Measurements from ENCODE around the gene ATPAF1. TPM values are rescaled to one million over a fixed set of nuclear protein-coding genes. Genes with fewer than 3 reads are reported as not detected.
A peak's percentile ranks its signal among the peaks of the same experiment; 100 is the strongest.
"Not testable (repeated sequence)": the region's sequence is repeated elsewhere in the genome, so short reads cannot be mapped to it uniquely, and the experiment has no call there.

The ATPAF1 gene
- total RNA-seq, 1 experiment from 2014 or later, result 50.3 TPM

DNA sequence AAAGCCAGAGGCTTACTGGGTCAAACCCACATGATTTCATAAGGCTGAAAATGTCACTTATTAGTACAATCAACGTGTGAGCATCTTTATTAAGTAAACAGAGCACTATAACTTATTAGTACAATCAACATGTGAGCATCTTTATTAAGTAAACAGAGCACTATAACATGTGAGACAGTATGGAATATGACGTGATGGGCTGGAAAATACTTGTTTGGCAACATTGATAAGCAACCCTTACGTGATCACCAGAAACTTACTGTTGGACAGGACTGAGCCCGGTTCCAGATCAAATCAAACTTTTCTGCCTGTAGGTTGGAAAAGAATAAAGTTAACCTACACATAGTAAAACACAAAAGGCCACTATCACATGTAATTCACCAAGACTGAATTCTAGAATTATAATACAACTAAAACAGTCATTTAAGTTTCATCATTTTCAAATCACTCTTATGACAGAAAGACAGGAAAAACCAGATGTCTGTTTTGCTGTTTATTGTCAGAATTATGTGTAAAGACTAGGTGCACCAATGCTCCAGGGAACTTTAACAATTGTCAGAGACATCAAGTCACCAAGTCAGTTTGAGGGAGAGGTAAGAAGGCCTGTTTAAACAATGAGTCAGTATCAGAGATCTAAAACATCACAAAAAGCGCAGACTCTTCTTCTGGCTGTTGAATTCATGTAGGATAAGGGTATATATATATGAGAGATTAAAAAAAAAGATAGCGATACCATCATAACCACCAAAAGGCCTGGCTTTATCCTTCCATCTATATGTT is 15.7 kb downstream of the ATPAF1 start:
- Histone ChIP-seq H3K4me2 (no peak overlapping the region), H3K27ac (peak overlapping the region; percentile 26; the same call in 1 of the 2 replicates), H3K79me2 (ENCODE audit: low read depth) (no peaks in the 10 kb centered on the region), H3F3A (ENCODE audit: insufficient read depth, low read depth) (peaks cover 11% of the 10 kb centered on the region; the same call in 1 of the 2 replicates), H2AFZ (no peak overlapping the region), H3K36me3 (ENCODE audit: low read depth) (peaks cover 14% of the 10 kb centered on the region; the same call in 1 of the 2 replicates), H3K27me3 (ENCODE audit: insufficient read depth, low read depth) (no peaks in the 10 kb centered on the region), H3K9me3 (ENCODE audit: insufficient read depth, low read depth) (no peaks in the 10 kb centered on the region), H3K4me1 (replicated peaks; ENCODE audit: insufficient read depth) (0 out of 2 replicates have a peak, but pooled peaks cover 4% of the 10 kb centered on the region), H3K9me2 (ENCODE audit: insufficient read depth) (no peaks in the 10 kb centered on the region), H3K4me3 (no peak overlapping the region), H4K20me1 (ENCODE audit: insufficient read depth) (no peaks in the 10 kb centered on the region)
- no TSS peak for BruUV-seq (replicated peaks)
- peak in 1 of 2 experiments; percentile 57 for DNase-seq
- intact Hi-C loops (cut with micrococcal nuclease; ENCODE audit: unreplicated experiment), result no loop called here
- CTCF ChIA-PET, result interaction anchor here (0.5 kb wide), 1 partner anchor 62 kb away, joined by 5 read pairs; no protein-coding TSS in a partner anchor
- POLR2A ChIA-PET (ENCODE audit: unreplicated experiment), result no interaction called here
- TF ChIP-seq EZH2 (IDR thresholded peaks at IDR 0.05; ENCODE audit: low read depth), result no peak
- TF ChIP-seq, protein P1, sequence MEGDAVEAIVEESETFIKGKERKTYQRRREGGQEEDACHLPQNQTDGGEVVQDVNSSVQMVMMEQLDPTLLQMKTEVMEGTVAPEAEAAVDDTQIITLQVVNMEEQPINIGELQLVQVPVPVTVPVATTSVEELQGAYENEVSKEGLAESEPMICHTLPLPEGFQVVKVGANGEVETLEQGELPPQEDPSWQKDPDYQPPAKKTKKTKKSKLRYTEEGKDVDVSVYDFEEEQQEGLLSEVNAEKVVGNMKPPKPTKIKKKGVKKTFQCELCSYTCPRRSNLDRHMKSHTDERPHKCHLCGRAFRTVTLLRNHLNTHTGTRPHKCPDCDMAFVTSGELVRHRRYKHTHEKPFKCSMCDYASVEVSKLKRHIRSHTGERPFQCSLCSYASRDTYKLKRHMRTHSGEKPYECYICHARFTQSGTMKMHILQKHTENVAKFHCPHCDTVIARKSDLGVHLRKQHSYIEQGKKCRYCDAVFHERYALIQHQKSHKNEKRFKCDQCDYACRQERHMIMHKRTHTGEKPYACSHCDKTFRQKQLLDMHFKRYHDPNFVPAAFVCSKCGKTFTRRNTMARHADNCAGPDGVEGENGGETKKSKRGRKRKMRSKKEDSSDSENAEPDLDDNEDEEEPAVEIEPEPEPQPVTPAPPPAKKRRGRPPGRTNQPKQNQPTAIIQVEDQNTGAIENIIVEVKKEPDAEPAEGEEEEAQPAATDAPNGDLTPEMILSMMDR (conservative IDR thresholded peaks at IDR 0.05), result no peak

DNA sequence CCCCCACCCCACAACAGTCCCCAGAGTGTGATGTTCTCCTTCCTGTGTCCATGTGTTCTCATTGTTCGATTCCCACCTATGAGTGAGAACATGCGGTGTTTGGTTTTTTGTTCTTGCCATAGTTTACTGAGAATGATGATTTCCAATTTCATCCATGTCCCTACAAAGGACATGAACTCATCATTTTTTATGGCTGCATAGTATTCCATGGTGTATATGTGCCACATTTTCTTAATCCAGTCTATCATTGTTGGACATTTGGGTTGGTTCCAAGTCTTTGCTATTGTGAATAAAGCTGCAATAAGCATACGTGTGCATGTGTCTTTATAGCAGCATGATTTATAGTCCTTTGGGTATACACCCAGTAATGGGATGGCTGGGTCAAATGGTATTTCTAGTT is 17.0 kb downstream of the ATPAF1 start:
- H3K9me3 ChIP-seq (ENCODE audit: insufficient read depth, low read depth); H3K4me3 ChIP-seq; DNase-seq; H2AFZ ChIP-seq; POLR2A ChIA-PET (ENCODE audit: unreplicated experiment); BruUV-seq (replicated peaks); CTCF ChIA-PET; H4K20me1 ChIP-seq (ENCODE audit: insufficient read depth); H3K79me2 ChIP-seq (ENCODE audit: low read depth); intact Hi-C loops (cut with micrococcal nuclease; ENCODE audit: unreplicated experiment); H3K9me2 ChIP-seq (ENCODE audit: insufficient read depth); H3K4me1 ChIP-seq (replicated peaks; ENCODE audit: insufficient read depth); H3K4me2 ChIP-seq; H3K27me3 ChIP-seq (ENCODE audit: insufficient read depth, low read depth); H3K27ac ChIP-seq: not testable (repeated sequence)
- Histone ChIP-seq H3K36me3 (ENCODE audit: low read depth) (peaks cover 14% of the 10 kb centered on the region; the same call in 1 of the 2 replicates), H3F3A (ENCODE audit: insufficient read depth, low read depth) (peaks cover 11% of the 10 kb centered on the region; the same call in 1 of the 2 replicates)

DNA sequence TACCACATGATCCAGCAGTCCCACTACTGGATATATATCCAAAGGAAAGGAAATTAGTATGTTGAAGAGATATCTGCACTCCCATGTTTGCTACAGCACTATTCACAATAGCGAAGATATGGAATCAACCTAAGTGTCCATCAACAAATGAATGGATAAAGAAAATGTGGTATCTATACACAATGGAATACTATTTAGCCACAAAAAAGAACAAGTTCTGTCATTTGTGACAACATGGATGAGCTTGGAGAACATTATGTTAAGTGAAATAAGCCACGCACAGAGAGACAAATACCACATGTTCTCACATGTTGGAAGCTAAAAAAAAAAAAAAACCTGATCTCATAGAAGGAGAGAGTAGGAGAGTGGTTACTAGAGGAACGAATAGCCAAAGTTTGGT is 17.7 kb downstream of the ATPAF1 start:
- Histone ChIP-seq H3K9me2 (ENCODE audit: insufficient read depth) (no peaks in the 10 kb centered on the region), H3K36me3 (ENCODE audit: low read depth) (peaks cover 10% of the 10 kb centered on the region; the same call in 1 of the 2 replicates), H3F3A (ENCODE audit: insufficient read depth, low read depth) (0 out of 2 replicates have a peak, but pooled peaks cover 11% of the 10 kb centered on the region), H4K20me1 (ENCODE audit: insufficient read depth) (no peaks in the 10 kb centered on the region), H3K79me2 (ENCODE audit: low read depth) (no peaks in the 10 kb centered on the region), H3K27ac (no peak overlapping the region), H3K9me3 (ENCODE audit: insufficient read depth, low read depth) (no peaks in the 10 kb centered on the region), H3K4me3 (no peak overlapping the region), H3K4me1 (replicated peaks; ENCODE audit: insufficient read depth) (0 out of 2 replicates have a peak, but pooled peaks cover 4% of the 10 kb centered on the region), H3K4me2 (no peak overlapping the region), H3K27me3 (ENCODE audit: insufficient read depth, low read depth) (no peaks in the 10 kb centered on the region), H2AFZ (no peak overlapping the region)
- no peak for DNase-seq
- no TSS peak for BruUV-seq (replicated peaks)
- CTCF ChIA-PET, result no interaction called here
- intact Hi-C loops (cut with micrococcal nuclease; ENCODE audit: unreplicated experiment), result no loop called here
- POLR2A ChIA-PET (ENCODE audit: unreplicated experiment), result no interaction called here
- TF ChIP-seq EZH2 (IDR thresholded peaks at IDR 0.05; ENCODE audit: low read depth), result no peak
- TF ChIP-seq, protein P1 (conservative IDR thresholded peaks at IDR 0.05), result no peak
